MM.1S (cell line): Measurements from ENCODE around the gene HKDC1.

Experiments used
- EZH2 ChIP-seq: fragments of 300-600 bp; sonication (generic); optimal IDR thresholded peaks from 2 replicates; pipeline ENCODE3; 2017; ENCODE audit warnings: low read depth, mild to moderate bottlenecking, antibody characterized with exemption, low read length, mixed read lengths
- EZH2phosphoT487 ChIP-seq: fragments of 300-600 bp; sonication (generic); IDR thresholded peaks from 2 replicates; pipeline ENCODE4 v1.6.1; 2018; ENCODE audit warnings: antibody characterized with exemption, low read length
- TF ChIP-seq, protein P1 (sequence below): fragments of 300-600 bp; sonication (generic); IDR thresholded peaks from 2 replicates; pipeline ENCODE4 v1.5.1; 2016; ENCODE audit warnings: antibody characterized with exemption, low read length, mixed read lengths

DNA sequence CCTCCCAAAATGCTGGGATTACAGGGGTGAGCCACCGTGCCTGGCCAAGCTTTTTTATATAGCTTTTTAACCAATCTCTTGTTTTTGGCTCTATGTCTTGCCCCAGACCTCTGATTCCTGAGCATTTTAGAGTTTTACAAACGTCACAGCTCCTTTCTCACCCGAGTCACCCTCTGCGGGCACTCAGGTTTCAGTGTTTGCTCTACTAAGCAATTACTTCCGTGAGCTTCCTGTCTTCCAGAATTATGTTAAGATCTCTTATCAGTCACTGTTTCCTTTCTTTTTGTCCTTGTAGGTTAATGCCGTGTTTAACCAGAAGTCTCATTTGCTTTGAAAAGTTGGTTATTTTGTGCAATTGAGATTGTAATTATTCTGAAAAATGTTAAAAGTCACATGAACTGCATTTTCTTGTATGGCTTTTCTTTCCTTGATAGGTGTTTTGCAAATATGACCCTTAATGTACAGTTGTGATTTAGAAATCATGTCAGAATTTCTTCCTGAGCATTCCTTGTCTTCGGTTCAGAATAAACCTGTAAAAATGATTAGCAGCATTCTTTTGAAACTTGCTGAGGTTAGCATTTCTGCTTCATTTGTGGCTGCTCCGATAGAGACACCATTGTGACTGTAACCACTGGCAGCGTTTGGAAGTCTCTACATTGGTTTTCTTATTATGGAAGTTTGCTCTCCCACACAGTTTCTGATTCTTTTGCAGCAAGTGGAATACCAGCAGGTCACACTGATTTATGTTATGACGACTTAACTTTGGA is 4.5 kb upstream of the HKDC1 start:
- TF ChIP-seq EZH2phosphoT487 (no peak), EZH2 (no peak)
- TF ChIP-seq, protein P1, sequence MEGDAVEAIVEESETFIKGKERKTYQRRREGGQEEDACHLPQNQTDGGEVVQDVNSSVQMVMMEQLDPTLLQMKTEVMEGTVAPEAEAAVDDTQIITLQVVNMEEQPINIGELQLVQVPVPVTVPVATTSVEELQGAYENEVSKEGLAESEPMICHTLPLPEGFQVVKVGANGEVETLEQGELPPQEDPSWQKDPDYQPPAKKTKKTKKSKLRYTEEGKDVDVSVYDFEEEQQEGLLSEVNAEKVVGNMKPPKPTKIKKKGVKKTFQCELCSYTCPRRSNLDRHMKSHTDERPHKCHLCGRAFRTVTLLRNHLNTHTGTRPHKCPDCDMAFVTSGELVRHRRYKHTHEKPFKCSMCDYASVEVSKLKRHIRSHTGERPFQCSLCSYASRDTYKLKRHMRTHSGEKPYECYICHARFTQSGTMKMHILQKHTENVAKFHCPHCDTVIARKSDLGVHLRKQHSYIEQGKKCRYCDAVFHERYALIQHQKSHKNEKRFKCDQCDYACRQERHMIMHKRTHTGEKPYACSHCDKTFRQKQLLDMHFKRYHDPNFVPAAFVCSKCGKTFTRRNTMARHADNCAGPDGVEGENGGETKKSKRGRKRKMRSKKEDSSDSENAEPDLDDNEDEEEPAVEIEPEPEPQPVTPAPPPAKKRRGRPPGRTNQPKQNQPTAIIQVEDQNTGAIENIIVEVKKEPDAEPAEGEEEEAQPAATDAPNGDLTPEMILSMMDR: no peak
